OCI-LY1 (cell line): ENCODE results near the gene AGFG2.

Experiments used
- H2AFZ ChIP-seq: fragments of 200-600 bp; sonication (generic), shearing (Covaris generic); 2 replicates; pipeline ENCODE4 v1.6.0; 2014; ENCODE audit warnings: antibody characterized with exemption, mild to moderate bottlenecking, low read length
- H3F3A ChIP-seq: fragments of 200-600 bp; sonication (generic), shearing (Covaris generic); 2 replicates; pipeline ENCODE4 v1.6.0; 2014; ENCODE audit warnings: mild to moderate bottlenecking, antibody characterized with exemption, low read length, moderate library complexity; ENCODE audit not compliant: insufficient read depth
- H3K27ac ChIP-seq: fragments of 200-600 bp; sonication (generic); 2 replicates; pipeline ENCODE4 v1.5.1; 2014; ENCODE audit warnings: low read length, mixed run types, mild to moderate bottlenecking, low read depth; ENCODE audit not compliant: poor library complexity, severe bottlenecking
- H3K27me3 ChIP-seq: fragments of 200-600 bp; sonication (generic); 2 replicates; pipeline ENCODE4 v1.6.0; 2014; ENCODE audit warnings: antibody characterized with exemption, mild to moderate bottlenecking, low read length, moderate library complexity; ENCODE audit not compliant: insufficient read depth
- H3K36me3 ChIP-seq: fragments of 200-600 bp; sonication (generic); 2 replicates; pipeline ENCODE4 v1.6.1; 2014; ENCODE audit warnings: mild to moderate bottlenecking, antibody characterized with exemption, low read length, moderate library complexity, mixed read lengths; ENCODE audit not compliant: insufficient read depth
- H3K4me1 ChIP-seq: fragments of 200-600 bp; sonication (generic); 2 replicates; pipeline ENCODE4 v1.5.1; 2014; ENCODE audit warnings: mild to moderate bottlenecking, low read length, moderate library complexity; ENCODE audit not compliant: insufficient read depth, severe bottlenecking
- H3K4me2 ChIP-seq: fragments of 200-600 bp; sonication (generic), shearing (Covaris generic); 2 replicates; pipeline ENCODE4 v1.6.1; 2014; ENCODE audit warnings: low read length
- H3K4me3 ChIP-seq: fragments of 200-600 bp; sonication (generic); 2 replicates; pipeline ENCODE4 v1.5.1; 2014; ENCODE audit warnings: low read length, low read depth, mild to moderate bottlenecking, mixed read lengths; ENCODE audit not compliant: poor library complexity, severe bottlenecking
- H3K79me2 ChIP-seq: fragments of 200-600 bp; shearing (Covaris generic); 2 replicates; pipeline ENCODE4 v1.6.1; 2016; ENCODE audit warnings: mixed run types, low read length, mixed read lengths; ENCODE audit not compliant: insufficient read depth
- H3K9ac ChIP-seq: fragments of 200-600 bp; sonication (generic), shearing (Covaris generic); 2 replicates; pipeline ENCODE4 v1.6.1; 2014; ENCODE audit warnings: mild to moderate bottlenecking, low read length, mixed read lengths
- H3K9me2 ChIP-seq: fragments of 200-600 bp; sonication (generic), shearing (Covaris generic); 2 replicates; pipeline ENCODE4 v1.6.1; 2014; ENCODE audit warnings: low read depth, mild to moderate bottlenecking, low read length, mixed read lengths
- H3K9me3 ChIP-seq: fragments of 200-600 bp; shearing (Covaris generic); 2 replicates; pipeline ENCODE4 v1.6.1; 2014; ENCODE audit warnings: low read length, mixed read lengths
- H4K20me1 ChIP-seq: fragments of 200-600 bp; sonication (generic), shearing (Covaris generic); 2 replicates; pipeline ENCODE4 v1.6.0; 2016; ENCODE audit warnings: mild to moderate bottlenecking, low read length; ENCODE audit not compliant: insufficient read depth
- CTCF ChIP-seq: fragments of 200-600 bp; sonication (generic), shearing (Covaris generic); IDR thresholded peaks from 2 replicates; pipeline ENCODE4 v1.5.1; 2017; ENCODE audit warnings: mild to moderate bottlenecking, antibody characterized with exemption, low read length, moderate library complexity, mixed read lengths
- EZH2 ChIP-seq: fragments of 200-600 bp; sonication (generic), shearing (Covaris generic); IDR thresholded peaks from 2 replicates; pipeline ENCODE4 v1.8.0; 2017; ENCODE audit warnings: borderline replicate concordance, mixed run types, mild to moderate bottlenecking, antibody characterized with exemption, low read length, moderate library complexity, mixed read lengths

AGFG2 gene

GRCh38 chr7:100567031-100567730, 28.2 kb downstream of the AGFG2 start:
- Histone ChIP-seq H3K4me2 (no peak overlapping the region), H3K9me3 (no peaks in the 10 kb centered on the region), H3K27me3 (0 out of 2 replicates have a peak, but pooled peaks cover 5% of the 10 kb centered on the region), H3K9me2 (no peaks in the 10 kb centered on the region), H3K79me2 (no peaks in the 10 kb centered on the region), H3F3A (no peaks in the 10 kb centered on the region), H3K9ac (no peak overlapping the region), H4K20me1 (no peaks in the 10 kb centered on the region), H3K36me3 (no peaks in the 10 kb centered on the region), H3K4me1 (peaks cover 31% of the 10 kb centered on the region), H3K4me3 (no peak overlapping the region), H2AFZ (no peak overlapping the region), H3K27ac (no peak overlapping the region)
- TF ChIP-seq EZH2 (no peak), CTCF (no peak)

GRCh38 chr7:100567751-100568175, 28.8 kb downstream of the AGFG2 start:
- no peaks in the 10 kb centered on the region for H3K79me2 ChIP-seq
- H3K4me3 ChIP-seq, result no peak overlapping the region
- H4K20me1 ChIP-seq, result no peaks in the 10 kb centered on the region
- TF ChIP-seq EZH2 (no peak), CTCF (no peak)
- no peak overlapping the region for H3K27ac ChIP-seq
- no peaks in the 10 kb centered on the region for H3K9me3 ChIP-seq
- H3K9me2 ChIP-seq, result no peaks in the 10 kb centered on the region
- H3K27me3 ChIP-seq, result 0 out of 2 replicates have a peak, but pooled peaks cover 5% of the 10 kb centered on the region
- H3K4me1 ChIP-seq, result peaks cover 31% of the 10 kb centered on the region
- H3K9ac ChIP-seq, result no peak overlapping the region
- no peaks in the 10 kb centered on the region for H3F3A ChIP-seq
- H3K4me2 ChIP-seq, result no peak overlapping the region
- H3K36me3 ChIP-seq, result peaks cover 4% of the 10 kb centered on the region; the same call in 1 of the 2 replicates
- H2AFZ ChIP-seq, result no peak overlapping the region

GRCh38 chr7:100568176-100568895, 29.3 kb downstream of the AGFG2 start:
- TF ChIP-seq EZH2 (no peak), CTCF (no peak)
- no peaks in the 10 kb centered on the region for H3K9me2 ChIP-seq
- H2AFZ ChIP-seq, result no peak overlapping the region
- no peak overlapping the region for H3K27ac ChIP-seq
- no peak overlapping the region for H3K4me2 ChIP-seq
- peaks cover 31% of the 10 kb centered on the region for H3K4me1 ChIP-seq
- H3K9me3 ChIP-seq, result no peaks in the 10 kb centered on the region
- no peak overlapping the region for H3K9ac ChIP-seq
- 0 out of 2 replicates have a peak, but pooled peaks cover 5% of the 10 kb centered on the region for H3K27me3 ChIP-seq
- H4K20me1 ChIP-seq, result no peaks in the 10 kb centered on the region
- peaks cover 7% of the 10 kb centered on the region; the same call in 1 of the 2 replicates for H3K36me3 ChIP-seq
- no peak overlapping the region for H3K4me3 ChIP-seq
- no peaks in the 10 kb centered on the region for H3K79me2 ChIP-seq
- H3F3A ChIP-seq, result no peaks in the 10 kb centered on the region
